Mucosa of descending colon (tissue), 3 donors: ENCODE data around the gene KCNG1. TPM values are rescaled to one million over a fixed set of nuclear protein-coding genes. Genes with fewer than 3 reads are reported as not detected.

Experiments used
- ATAC-seq: fragments of 200-7000 bp; cut with Tn5 transposase; one replicate; pipeline ENCODE4 v1.9.1; 2020; ENCODE audit warnings: mild to moderate bottlenecking, moderate library complexity
- DNase-seq, 3 donors: peaks; one replicate each; pipeline ENCODE4 v3.0.0-alpha.2; 2020
- H3K36me3 ChIP-seq: fragments of 200-600 bp; one replicate; pipeline ENCODE4 v1.8.0; 2021; ENCODE audit warnings: low read depth, mild to moderate bottlenecking
- H3K4me1 ChIP-seq: fragments of 200-600 bp; one replicate; pipeline ENCODE4 v1.8.0; 2021; ENCODE audit warnings: low read depth, mild to moderate bottlenecking
- H3K4me3 ChIP-seq: fragments of 200-600 bp; one replicate; pipeline ENCODE4 v1.8.0; 2021; ENCODE audit warnings: mild to moderate bottlenecking
- H3K9me3 ChIP-seq: fragments of 200-600 bp; one replicate; pipeline ENCODE4 v1.8.0; 2021; ENCODE audit warnings: mild to moderate bottlenecking
- CTCF ChIP-seq: fragments of 200-600 bp; IDR thresholded peaks from one replicate; pipeline ENCODE4 v1.8.0; 2022; ENCODE audit warnings: antibody characterized with exemption, mild to moderate bottlenecking
- intact Hi-C, 2 donors: fragments of 100-400 bp; cut with DNase I in 1 of 2; cut with micrococcal nuclease in 1 of 2; formaldehyde crosslinking; loops; one replicate each; pipeline versions ENCODE4 v1.11.0 to v1.11.1; 2022; cut with DNase I, micrococcal nuclease
- total RNA-seq, 3 donors: library from RNA; stranded (reverse); fragmentation: NEBNext Ultra II Directional in 2 of 3; extraction: Animal tissue kit (Norgen Biotek cat#: 25700) in 2 of 3; gene quantifications; one replicate each; pipeline versions ENCODE4 v1.2.1 to v1.2.4, GENCODE V29; 2021 to 2023
- donor health status: DM: no; HTN: no; CAD: no; lungs with moderate emphysema.
- donor health status: DM: no; HTN: no; CAD: no.
- donor health status: DM: no; HTN: yes; CAD: no.

Gene KCNG1
- total RNA-seq, 3 donors from 2014 or later: 6.3 to 16.9 (median 7.2) TPM

GRCh38 chr20:50957276-50957675, 65.6 kb downstream of the KCNG1 start:
- no peaks in the 10 kb centered on the region for H3K9me3 ChIP-seq
- ATAC-seq (no peak), DNase-seq (no peak)
- H3K36me3 ChIP-seq: no peaks in the 10 kb centered on the region
- H3K4me3 ChIP-seq: peak overlapping the region; percentile 90
- no peak for TF ChIP-seq CTCF
- intact Hi-C loops: no loop called here
- peaks cover 22% of the 10 kb centered on the region for H3K4me1 ChIP-seq

GRCh38 chr20:50953821-50954220, 69.1 kb downstream of the KCNG1 start:
- intact Hi-C loops: no loop called here
- H3K4me1 ChIP-seq: peaks cover 14% of the 10 kb centered on the region

More at GRCh38 chr20:50953821-50954220, 69.1 kb downstream of the KCNG1 start:
- ATAC-seq (no peak), DNase-seq (no peak)
- Histone ChIP-seq H3K9me3 (no peaks in the 10 kb centered on the region), H3K36me3 (no peaks in the 10 kb centered on the region), H3K4me3 (no peak overlapping the region)
- no peak for TF ChIP-seq CTCF

Other genes starting within 250 kb of the KCNG1 start
- 1 to 10 TPM; 1.9 to 5.6 (median 2.9) TPM for gene BCAS4, start 228.0 kb downstream of the KCNG1 start, total RNA-seq
- 10 to 100 TPM; 51.3 to 68.6 (median 61.4) TPM for gene ADNP, start 91.7 kb downstream of the KCNG1 start, total RNA-seq
- 10 to 100 TPM; 30.9 to 39.5 (median 32.9) TPM for gene DPM1, start 64.6 kb downstream of the KCNG1 start, total RNA-seq
- 1 to 10 TPM; 4.0 to 4.4 (median 4.4) TPM for gene MOCS3, start 64.3 kb downstream of the KCNG1 start, total RNA-seq